ENCODE measurements around the gene E2F4. TPM values are rescaled to one million over a fixed set of nuclear protein-coding genes. Genes with fewer than 3 reads are reported as not detected.
A peak's percentile ranks its signal among the peaks of the same experiment; 100 is the strongest.

Gene E2F4
- total RNA-seq, 1 donor, result 75.1 TPM

- peak; percentile 56 for DNase-seq (ENCODE audit: low read depth)
- TF ChIP-seq CTCF (IDR thresholded peaks at IDR 0.05; ENCODE audit: insufficient read depth, low read depth, low read length), result no peak
- no peak overlapping the region for H3K4me3 ChIP-seq (ENCODE audit: low read depth, low read length)
Measured at GRCh38 chr16:67236563-67237395, 44.8 kb downstream of the E2F4 start.

GRCh38 chr16:67237396-67238277, 45.7 kb downstream of the E2F4 start:
- DNase-seq (ENCODE audit: low read depth), result no peak
- no peak overlapping the region for H3K4me3 ChIP-seq (ENCODE audit: low read depth, low read length)
- TF ChIP-seq CTCF (IDR thresholded peaks at IDR 0.05; ENCODE audit: insufficient read depth, low read depth, low read length), result no peak

- no peak for TF ChIP-seq CTCF (IDR thresholded peaks at IDR 0.05; ENCODE audit: insufficient read depth, low read depth, low read length)
- no peak for DNase-seq (ENCODE audit: low read depth)
- no peak overlapping the region for H3K4me3 ChIP-seq (ENCODE audit: low read depth, low read length)
Measured at GRCh38 chr16:67238278-67238575, 46.3 kb downstream of the E2F4 start.

- TF ChIP-seq CTCF (IDR thresholded peaks at IDR 0.05; ENCODE audit: insufficient read depth, low read depth, low read length), result no peak
- H3K4me3 ChIP-seq (ENCODE audit: low read depth, low read length), result no peak overlapping the region
- no peak for DNase-seq (ENCODE audit: low read depth)
Measured at GRCh38 chr16:67238806-67239470, 47.0 kb downstream of the E2F4 start.

- DNase-seq (ENCODE audit: low read depth), result peak; percentile 29
- no peak overlapping the region for H3K4me3 ChIP-seq (ENCODE audit: low read depth, low read length)
- no peak for TF ChIP-seq CTCF (IDR thresholded peaks at IDR 0.05; ENCODE audit: insufficient read depth, low read depth, low read length)
Measured at GRCh38 chr16:67240506-67240905, 48.6 kb downstream of the E2F4 start.

GRCh38 chr16:67241008-67241900, 49.3 kb downstream of the E2F4 start:
- H3K4me3 ChIP-seq (ENCODE audit: low read depth, low read length), result no peak overlapping the region
- TF ChIP-seq CTCF (IDR thresholded peaks at IDR 0.05; ENCODE audit: insufficient read depth, low read depth, low read length), result no peak
- DNase-seq (ENCODE audit: low read depth), result peak; percentile 91
